HG03558 (cell line): ENCODE data around the gene MAP1LC3A.

Experiments used
- ATAC-seq: cut with Tn5 transposase; IDR thresholded peaks from one replicate; pipeline ENCODE4 v1.9.1; 2021; ENCODE audit warnings: moderate number of reproducible peaks; ENCODE audit not compliant: unreplicated experiment; ENCODE audit errors: extremely low read depth

The MAP1LC3A gene

GRCh38 chr20:34573541-34574300 is 15.2 kb downstream of the MAP1LC3A start:
- no peak for ATAC-seq

- ATAC-seq = no peak
Measured at GRCh38 chr20:34574426-34574825, 15.9 kb downstream of the MAP1LC3A start.

GRCh38 chr20:34574861-34575260 is 16.3 kb downstream of the MAP1LC3A start:
- ATAC-seq = no peak

- ATAC-seq = no peak
Measured at GRCh38 chr20:34575271-34575670, 16.8 kb downstream of the MAP1LC3A start.

- no peak for ATAC-seq
Measured at GRCh38 chr20:34575756-34576155, 17.2 kb downstream of the MAP1LC3A start.

GRCh38 chr20:34577061-34577460 is 18.5 kb downstream of the MAP1LC3A start:
- ATAC-seq = no peak

- ATAC-seq = no peak
Measured at GRCh38 chr20:34578025-34578424, 19.5 kb downstream of the MAP1LC3A start.

- no peak for ATAC-seq
Measured at GRCh38 chr20:34578521-34578920, 20.0 kb downstream of the MAP1LC3A start.

GRCh38 chr20:34579191-34579978 is 20.9 kb downstream of the MAP1LC3A start:
- no peak for ATAC-seq

- no peak for ATAC-seq
Measured at GRCh38 chr20:34579979-34580940, 21.7 kb downstream of the MAP1LC3A start.

- ATAC-seq = no peak
Measured at GRCh38 chr20:34581341-34582184, 23.0 kb downstream of the MAP1LC3A start.

GRCh38 chr20:34582221-34582620 is 23.7 kb downstream of the MAP1LC3A start:
- no peak for ATAC-seq

- ATAC-seq = no peak
Measured at GRCh38 chr20:34582911-34583310, 24.4 kb downstream of the MAP1LC3A start.

- no peak for ATAC-seq
Measured at GRCh38 chr20:34583544-34583943, 25.0 kb downstream of the MAP1LC3A start.

- ATAC-seq = no peak
Measured at GRCh38 chr20:34585019-34585418, 26.5 kb downstream of the MAP1LC3A start.

GRCh38 chr20:34586488-34587163 is 28.1 kb downstream of the MAP1LC3A start:
- ATAC-seq = no peak

- no peak for ATAC-seq
Measured at GRCh38 chr20:34595377-34596184, 37.1 kb downstream of the MAP1LC3A start.
